Stimulated activated naive B cell treated with anti-CD40 and anti-IgM and Interleukin-4, amounts not matched to agents 10 μg/mL and 1 μg/mL and 100 μg/mL, for 72 hours (primary cell): ENCODE results near the gene ANKHD1.

Source experiments
- ATAC-seq, 2 donors: fragments of 150-1000 bp; cut with Tn5 transposase; replicated peaks; 2 replicates each; pipeline ENCODE4 v1.10.0; 2021; ENCODE audit warnings: moderate library complexity in 1 of 2
- DNase-seq: peaks from one replicate; pipeline ENCODE4 v3.0.0; 2021
- H3K27ac Mint-ChIP-seq: one replicate; pipeline ENCODE4 v1.8.0; 2022; ENCODE audit warnings: mild to moderate bottlenecking, mixed read lengths
- H3K27me3 Mint-ChIP-seq, 2 donors: one replicate each; pipeline ENCODE4 v1.8.0; 2022; ENCODE audit warnings: mixed read lengths in 2 of 2
- H3K36me3 Mint-ChIP-seq, 2 donors: one replicate each; pipeline ENCODE4 v1.8.0; 2022; ENCODE audit warnings: mixed read lengths in 2 of 2, mild to moderate bottlenecking in 1 of 2
- H3K4me1 Mint-ChIP-seq, 2 donors: one replicate each; pipeline ENCODE4 v1.8.0; 2022; ENCODE audit warnings: mixed read lengths in 2 of 2, mild to moderate bottlenecking in 1 of 2
- H3K4me3 Mint-ChIP-seq, 2 donors: one replicate each; pipeline ENCODE4 v1.8.0; 2022; ENCODE audit warnings: mild to moderate bottlenecking in 2 of 2, mixed read lengths in 2 of 2, moderate library complexity in 1 of 2
- H3K9me3 Mint-ChIP-seq, 2 donors: one replicate each; pipeline ENCODE4 v1.8.0; 2022; ENCODE audit warnings: mixed read lengths in 2 of 2, mild to moderate bottlenecking in 1 of 2

The ANKHD1 gene

DNA sequence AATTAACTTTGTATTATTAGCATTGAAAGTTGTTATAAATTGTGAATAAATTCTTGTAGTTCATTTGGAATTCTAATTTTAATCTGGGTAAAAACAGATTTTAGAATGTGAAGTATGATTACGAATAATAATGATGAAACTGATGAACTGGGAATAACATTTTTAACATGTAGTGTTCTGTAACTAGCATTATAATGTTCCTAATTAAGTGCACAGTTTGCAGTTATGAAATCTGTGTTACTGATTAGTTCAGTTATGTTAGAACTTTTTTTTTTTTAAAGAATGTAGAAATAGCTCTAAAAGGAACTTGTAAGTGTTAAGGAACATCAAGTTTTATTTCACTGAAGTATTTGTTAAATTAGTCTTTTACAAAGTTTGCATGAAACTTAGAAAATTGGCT is 97.0 kb downstream of the ANKHD1 start:
- no peak for DNase-seq
- Mint-ChIP-seq H3K36me3 (peaks cover 15 to 22% of the 10 kb centered on the region in 2 donors), H3K9me3 (no peaks in the 10 kb centered on the region), H3K27ac (no peak overlapping the region), H3K4me3 (no peak overlapping the region), H3K27me3 (no peaks in the 10 kb centered on the region), H3K4me1 (no peaks in the 10 kb centered on the region)
- ATAC-seq: no peak

DNA sequence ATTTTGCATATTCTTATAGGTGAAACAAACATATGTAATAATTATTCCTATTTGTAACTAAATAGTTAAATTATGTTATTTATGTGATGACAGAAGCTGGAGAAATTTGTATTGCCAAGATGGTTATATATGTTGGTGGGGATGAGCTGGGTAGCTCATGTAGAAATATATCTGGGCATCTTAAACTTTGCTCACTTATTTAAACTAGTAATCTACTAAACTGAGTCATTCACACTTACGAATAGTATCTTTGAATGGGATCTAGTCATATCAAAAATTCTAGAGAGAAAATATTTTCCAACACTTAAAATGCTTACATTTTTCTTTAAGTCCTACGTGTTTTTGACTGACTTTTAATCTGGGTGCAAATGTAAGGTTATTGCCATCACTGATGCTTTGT is 101.2 kb downstream of the ANKHD1 start:
- ATAC-seq: no peak
- DNase-seq: no peak
- no peaks in the 10 kb centered on the region for H3K27me3 Mint-ChIP-seq
- H3K27ac Mint-ChIP-seq: no peak overlapping the region
- no peaks in the 10 kb centered on the region for H3K9me3 Mint-ChIP-seq
- H3K36me3 Mint-ChIP-seq: peaks cover 2 to 15% of the 10 kb centered on the region in 2 donors
- H3K4me1 Mint-ChIP-seq: no peaks in the 10 kb centered on the region
- no peak overlapping the region for H3K4me3 Mint-ChIP-seq

DNA sequence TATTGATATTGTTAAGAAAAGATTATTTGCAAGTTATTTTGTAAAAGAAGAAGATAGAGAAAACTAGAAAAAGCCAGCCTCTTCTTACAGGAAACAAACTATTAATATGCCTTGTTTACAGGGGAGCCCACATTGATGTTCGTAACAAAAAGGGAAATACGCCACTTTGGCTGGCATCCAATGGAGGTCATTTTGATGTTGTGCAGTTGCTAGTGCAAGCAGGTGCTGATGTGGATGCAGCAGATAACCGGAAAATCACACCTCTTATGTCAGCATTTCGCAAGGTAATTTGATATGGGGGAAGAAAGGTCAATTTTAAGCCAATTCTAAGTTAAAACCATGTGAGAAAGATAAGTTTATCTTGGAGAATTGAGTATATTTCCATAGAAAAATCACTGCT is 108.3 kb downstream of the ANKHD1 start:
- no peak for ATAC-seq
- peaks cover 22 to 26% of the 10 kb centered on the region in 2 donors for H3K36me3 Mint-ChIP-seq
- H3K27me3 Mint-ChIP-seq: no peaks in the 10 kb centered on the region

GRCh38 chr5:140513124-140513523 is 111.5 kb downstream of the ANKHD1 start:
- Mint-ChIP-seq H3K4me1 (no peaks in the 10 kb centered on the region), H3K4me3 (no peak overlapping the region), H3K27me3 (no peaks in the 10 kb centered on the region), H3K27ac (no peak overlapping the region), H3K9me3 (no peaks in the 10 kb centered on the region), H3K36me3 (peaks cover 32 to 35% of the 10 kb centered on the region in 2 donors)
- DNase-seq: no peak
- ATAC-seq: no peak

More for the DNA sequence above, 108.3 kb downstream of the ANKHD1 start:
- H3K4me3 Mint-ChIP-seq: no peak overlapping the region
- H3K9me3 Mint-ChIP-seq: no peaks in the 10 kb centered on the region
- no peaks in the 10 kb centered on the region for H3K4me1 Mint-ChIP-seq
- DNase-seq: no peak
- no peak overlapping the region for H3K27ac Mint-ChIP-seq

GRCh38 chr5:140524003-140524402 is 122.4 kb downstream of the ANKHD1 start:
- DNase-seq (no peak), ATAC-seq (no peak)
- H3K36me3 Mint-ChIP-seq: peaks cover 28 to 40% of the 10 kb centered on the region in 2 donors
- H3K4me3 Mint-ChIP-seq: no peak overlapping the region
- H3K27ac Mint-ChIP-seq: peak overlapping the region; percentile 56
- H3K4me1 Mint-ChIP-seq: peaks cover 2 to 13% of the 10 kb centered on the region in 2 donors
- no peaks in the 10 kb centered on the region for H3K9me3 Mint-ChIP-seq
- no peaks in the 10 kb centered on the region for H3K27me3 Mint-ChIP-seq

- DNase-seq (no peak), ATAC-seq (no peak)
- no peak overlapping the region for H3K4me3 Mint-ChIP-seq
- H3K27ac Mint-ChIP-seq: no peak overlapping the region
- peaks cover 1 to 2% of the 10 kb centered on the region in 2 donors for H3K4me1 Mint-ChIP-seq
- no peaks in the 10 kb centered on the region for H3K27me3 Mint-ChIP-seq
- no peaks in the 10 kb centered on the region for H3K9me3 Mint-ChIP-seq
- peaks cover 18 to 40% of the 10 kb centered on the region in 2 donors for H3K36me3 Mint-ChIP-seq
Observed at GRCh38 chr5:140540227-140540626, 138.6 kb downstream of the ANKHD1 start.

GRCh38 chr5:140542972-140543371 is 141.3 kb downstream of the ANKHD1 start:
- H3K27me3 Mint-ChIP-seq: no peaks in the 10 kb centered on the region
- ATAC-seq (no peak), DNase-seq (no peak)
- no peaks in the 10 kb centered on the region for H3K9me3 Mint-ChIP-seq
- H3K4me1 Mint-ChIP-seq: peaks cover 7 to 16% of the 10 kb centered on the region in 2 donors
- H3K4me3 Mint-ChIP-seq: no peak overlapping the region
- peaks cover 20 to 39% of the 10 kb centered on the region in 2 donors for H3K36me3 Mint-ChIP-seq
- no peak overlapping the region for H3K27ac Mint-ChIP-seq

GRCh38 chr5:140544986-140545385 is 143.4 kb downstream of the ANKHD1 start:
- H3K9me3 Mint-ChIP-seq: no peaks in the 10 kb centered on the region
- H3K4me1 Mint-ChIP-seq: peaks cover 23 to 36% of the 10 kb centered on the region in 2 donors
- no peak overlapping the region for H3K4me3 Mint-ChIP-seq
- ATAC-seq (no peak), DNase-seq (no peak)
- peaks cover 21 to 49% of the 10 kb centered on the region in 2 donors for H3K36me3 Mint-ChIP-seq
- H3K27ac Mint-ChIP-seq: peak overlapping the region; percentile 37
- H3K27me3 Mint-ChIP-seq: no peaks in the 10 kb centered on the region

GRCh38 chr5:140545606-140546005 is 144.0 kb downstream of the ANKHD1 start:
- H3K4me3 Mint-ChIP-seq: no peak overlapping the region
- no peak for ATAC-seq
- H3K27ac Mint-ChIP-seq: peak overlapping the region; percentile 37
- peaks cover 26 to 52% of the 10 kb centered on the region in 2 donors for H3K36me3 Mint-ChIP-seq
- no peaks in the 10 kb centered on the region for H3K9me3 Mint-ChIP-seq
- no peaks in the 10 kb centered on the region for H3K27me3 Mint-ChIP-seq
- H3K4me1 Mint-ChIP-seq: peaks cover 28 to 41% of the 10 kb centered on the region in 2 donors
- DNase-seq: no peak

GRCh38 chr5:140546851-140547507 is 145.3 kb downstream of the ANKHD1 start:
- peak in 1 of 2 donors; percentile 1 for ATAC-seq
- Mint-ChIP-seq H3K27me3 (no peaks in the 10 kb centered on the region), H3K4me1 (peaks cover 30 to 50% of the 10 kb centered on the region in 2 donors), H3K4me3 (peak overlapping the region; percentile 73 to 80), H3K9me3 (no peaks in the 10 kb centered on the region), H3K36me3 (peaks cover 36 to 55% of the 10 kb centered on the region in 2 donors), H3K27ac (peak overlapping the region; percentile 92)
- DNase-seq: no peak

GRCh38 chr5:140547508-140548299 is 146.1 kb downstream of the ANKHD1 start, which contains the start of gene EIF4EBP3:
TSS of gene EIF4EBP3 (plus strand) at chr5:140547662. CDS start at chr5:140547738, 76 bp downstream.
- ATAC-seq (peak; percentile 98), DNase-seq (peak; percentile 76)
- Mint-ChIP-seq H3K4me1 (peaks cover 30 to 50% of the 10 kb centered on the region in 2 donors), H3K36me3 (peaks cover 38 to 51% of the 10 kb centered on the region in 2 donors), H3K4me3 (peak within 1 kb of the TSS; percentile 73 to 80), H3K9me3 (no peaks in the 10 kb centered on the region), H3K27ac (peak within 1 kb of the TSS; percentile 92), H3K27me3 (no peaks in the 10 kb centered on the region)

DNA sequence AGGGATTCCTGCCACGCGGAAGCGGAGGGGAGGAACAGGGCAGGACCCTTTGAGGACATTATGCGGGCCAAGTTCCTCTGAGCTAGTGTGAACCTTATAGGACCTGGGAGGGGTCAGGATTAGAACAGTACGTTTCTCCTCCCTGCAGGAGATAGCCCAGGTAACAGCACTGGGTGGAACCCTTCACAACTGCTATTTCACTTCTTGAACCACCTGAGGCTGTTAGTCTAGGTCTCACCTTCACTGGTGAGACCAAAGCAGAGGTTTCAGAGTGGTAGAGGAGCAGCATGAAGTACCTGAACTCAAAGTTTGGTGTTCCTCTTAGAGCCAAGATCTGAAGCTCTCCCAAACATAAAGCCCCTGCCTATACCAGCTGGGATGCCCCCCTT is 146.7 kb downstream of the ANKHD1 start:
- ATAC-seq: peak; percentile 13 to 15
- H3K36me3 Mint-ChIP-seq: peaks cover 44 to 57% of the 10 kb centered on the region in 2 donors
- peak overlapping the region; percentile 92 for H3K27ac Mint-ChIP-seq
- DNase-seq: no peak
- H3K9me3 Mint-ChIP-seq: no peaks in the 10 kb centered on the region
- H3K27me3 Mint-ChIP-seq: no peaks in the 10 kb centered on the region
- peaks cover 36 to 56% of the 10 kb centered on the region in 2 donors for H3K4me1 Mint-ChIP-seq
- H3K4me3 Mint-ChIP-seq: peak overlapping the region; percentile 73 to 80

DNA sequence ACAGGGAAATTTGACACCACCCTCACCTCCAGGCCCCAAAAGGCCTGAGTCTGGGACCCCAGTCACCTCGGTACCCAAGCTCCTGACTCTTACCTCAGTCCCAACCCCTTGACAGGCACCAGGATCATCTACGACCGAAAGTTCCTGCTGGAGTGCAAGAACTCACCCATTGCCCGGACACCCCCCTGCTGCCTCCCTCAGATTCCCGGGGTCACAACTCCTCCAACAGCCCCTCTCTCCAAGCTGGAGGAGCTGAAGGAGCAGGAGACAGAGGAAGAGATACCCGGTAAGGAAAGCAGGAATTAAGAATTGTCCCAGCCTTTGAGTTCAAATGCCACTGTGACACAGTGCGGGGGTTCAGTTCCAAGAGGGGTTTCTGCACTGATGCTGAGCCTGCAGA is 147.2 kb downstream of the ANKHD1 start:
- Mint-ChIP-seq H3K4me1 (peaks cover 41 to 61% of the 10 kb centered on the region in 2 donors), H3K27ac (peak overlapping the region; percentile 82), H3K27me3 (no peaks in the 10 kb centered on the region), H3K4me3 (peak overlapping the region; percentile 37 to 73), H3K9me3 (no peaks in the 10 kb centered on the region), H3K36me3 (peaks cover 46 to 60% of the 10 kb centered on the region in 2 donors)
- DNase-seq: no peak
- no peak for ATAC-seq

DNA sequence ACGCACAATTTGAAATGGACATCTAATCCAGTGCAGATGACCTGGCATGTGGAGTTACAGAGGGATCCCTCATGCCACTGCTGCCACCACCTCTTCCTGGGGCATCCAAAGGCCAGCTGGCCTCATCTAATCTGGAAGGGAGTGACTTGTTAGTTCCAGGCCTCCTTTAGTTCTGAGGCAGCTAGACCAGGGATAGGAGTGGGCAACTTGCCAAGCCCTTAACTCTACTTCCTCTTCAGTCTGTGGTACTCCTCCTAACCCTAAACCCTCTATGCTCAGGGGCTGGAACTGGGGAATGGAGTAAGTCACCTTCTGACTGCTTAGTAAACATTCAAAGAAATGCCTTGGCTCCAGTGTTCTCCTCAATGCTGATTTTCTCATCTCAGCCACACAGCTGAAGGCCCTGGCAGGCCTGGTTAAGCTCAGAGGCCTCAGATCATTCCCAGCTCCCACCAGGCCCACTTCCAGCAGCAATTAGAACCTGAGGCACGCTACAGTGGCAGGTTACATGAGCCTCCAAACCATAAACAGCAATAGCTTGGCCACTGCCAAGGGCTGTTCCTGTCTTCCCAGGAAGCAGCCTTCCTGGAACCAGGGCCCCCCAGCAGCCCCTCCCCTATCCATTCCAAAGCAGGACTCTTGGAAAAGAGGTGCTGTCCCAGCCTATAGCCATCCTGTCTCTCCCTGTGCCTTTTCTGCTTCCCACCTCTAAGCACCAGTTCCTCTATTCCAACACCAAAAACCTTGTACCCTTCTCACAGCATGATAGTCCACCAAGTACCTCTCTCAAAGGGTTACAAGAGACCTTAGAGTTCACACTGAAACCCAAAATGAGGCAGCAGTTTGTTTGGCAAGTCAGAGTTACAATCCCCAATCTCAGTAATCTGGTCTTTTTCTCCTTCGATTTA is 147.9 kb downstream of the ANKHD1 start:
- Mint-ChIP-seq H3K9me3 (no peaks in the 10 kb centered on the region), H3K4me1 (peaks cover 48 to 68% of the 10 kb centered on the region in 2 donors), H3K36me3 (peaks cover 46 to 60% of the 10 kb centered on the region in 2 donors)

More for the DNA sequence above, 147.9 kb downstream of the ANKHD1 start:
- Mint-ChIP-seq H3K4me3 (peak overlapping the region in 1 of 2 donors; percentile 37), H3K27ac (peak overlapping the region; percentile 82), H3K27me3 (no peaks in the 10 kb centered on the region)
- ATAC-seq: no peak
- DNase-seq: no peak
